SK-N-MC (cell line): ENCODE measurements around the gene NXN.
"Not testable (repeated sequence)": the region's sequence is repeated elsewhere in the genome, so short reads cannot be mapped to it uniquely, and the experiment has no call there.

Source experiments
- DNase-seq: peaks from one replicate; pipeline ENCODE4 v3.0.0-alpha.2; 2011; ENCODE audit warnings: low read depth, low spot score
- H3K27ac ChIP-seq: fragments of 200-600 bp; sonication (generic); 2 replicates; pipeline ENCODE4 v1.5.1; 2016; ENCODE audit warnings: mixed run types
- H3K36me3 ChIP-seq: fragments of 200-600 bp; sonication (generic); 2 replicates; pipeline ENCODE4 v1.6.1; 2017; ENCODE audit warnings: antibody characterized with exemption, low read length, mixed read lengths; ENCODE audit not compliant: insufficient read depth
- H3K4me3 ChIP-seq: fragments of 200-600 bp; sonication (generic); 2 replicates; pipeline ENCODE4 v1.5.1; 2016
- H3K9ac ChIP-seq: fragments of 200-600 bp; sonication (generic); 2 replicates; pipeline ENCODE4 v1.8.0; 2017; ENCODE audit warnings: mixed run types, mixed read lengths; ENCODE audit not compliant: insufficient read length
- H3K9me3 ChIP-seq: fragments of 200-600 bp; sonication (generic); 2 replicates; pipeline ENCODE4 v1.6.1; 2017; ENCODE audit warnings: low read depth, mild to moderate bottlenecking, antibody characterized with exemption, low read length, moderate library complexity, mixed read lengths
- EZH2 ChIP-seq: fragments of 200-600 bp; sonication (generic); IDR thresholded peaks from one replicate; pipeline ENCODE4 v1.6.1; 2017; ENCODE audit warnings: antibody characterized with exemption
- FOXP2 ChIP-seq: optimal IDR thresholded peaks from 2 replicates; pipeline ENCODE3; 2011; ENCODE audit warnings: mild to moderate bottlenecking, moderate library complexity; ENCODE audit not compliant: insufficient read depth; ENCODE audit errors: extremely low read length, control extremely low read depth
- POLR2AphosphoS5 ChIP-seq: IDR thresholded peaks from 2 replicates; pipeline ENCODE4 v1.6.1; 2012; ENCODE audit warnings: mild to moderate bottlenecking, low read depth, low read length, borderline replicate concordance

NXN gene

GRCh38 chr17:859061-859823, 120.3 kb downstream of the NXN start:
- Histone ChIP-seq H3K27ac (no peak overlapping the region), H3K9ac (no peak overlapping the region), H3K36me3 (no peaks in the 10 kb centered on the region), H3K4me3 (no peak overlapping the region), H3K9me3 (no peaks in the 10 kb centered on the region)
- DNase-seq: no peak
- TF ChIP-seq POLR2AphosphoS5 (no peak), FOXP2 (no peak), EZH2 (no peak)

GRCh38 chr17:856149-856548, 123.4 kb downstream of the NXN start:
- TF ChIP-seq POLR2AphosphoS5: no peak
- TF ChIP-seq EZH2: no peak
- TF ChIP-seq FOXP2: no peak
- Histone ChIP-seq H3K27ac (no peak overlapping the region), H3K9me3 (no peaks in the 10 kb centered on the region), H3K36me3 (no peaks in the 10 kb centered on the region), H3K9ac (no peak overlapping the region), H3K4me3 (no peak overlapping the region)
- no peak for DNase-seq

GRCh38 chr17:855569-855968, 124.0 kb downstream of the NXN start:
- no peak overlapping the region for H3K9ac ChIP-seq
- H3K9me3 ChIP-seq: no peaks in the 10 kb centered on the region
- no peaks in the 10 kb centered on the region for H3K36me3 ChIP-seq
- TF ChIP-seq EZH2 (no peak), FOXP2 (no peak), POLR2AphosphoS5 (no peak)
- H3K27ac ChIP-seq: no peak overlapping the region
- DNase-seq: no peak
- H3K4me3 ChIP-seq: no peak overlapping the region

- H3K4me3 ChIP-seq, DNase-seq, H3K9ac ChIP-seq, H3K36me3 ChIP-seq, H3K9me3 ChIP-seq, H3K27ac ChIP-seq: not testable (repeated sequence)
These were observed 126.7 kb downstream of the NXN start for GRCh38 chr17:852850-853249.

- Histone ChIP-seq H3K4me3 (no peak overlapping the region), H3K9me3 (no peaks in the 10 kb centered on the region), H3K9ac (no peak overlapping the region), H3K36me3 (no peaks in the 10 kb centered on the region), H3K27ac (no peak overlapping the region)
- no peak for DNase-seq
- TF ChIP-seq POLR2AphosphoS5: no peak
- TF ChIP-seq EZH2: no peak
- no peak for TF ChIP-seq FOXP2
These were observed 127.2 kb downstream of the NXN start for GRCh38 chr17:852349-852748.

DNA sequence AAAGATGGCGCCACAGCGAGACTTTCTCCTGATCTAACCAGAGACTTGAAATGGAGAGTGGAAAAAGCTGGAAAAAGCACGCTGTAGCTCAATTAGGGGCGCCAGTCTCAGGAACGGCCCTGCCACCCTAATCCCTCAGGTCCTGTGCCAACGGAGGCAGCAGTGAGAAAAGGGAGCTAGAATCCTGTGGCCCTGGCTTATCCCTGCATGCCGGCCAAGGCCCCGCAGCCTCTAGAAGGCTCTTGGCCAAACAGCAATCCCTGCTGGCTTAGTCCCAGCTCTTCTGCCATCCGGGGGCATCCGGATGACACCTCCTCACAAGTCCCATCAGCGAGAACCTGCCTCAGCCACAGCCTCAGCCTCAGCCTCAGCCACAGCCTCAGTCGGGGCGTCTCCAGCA, 127.7 kb downstream of the NXN start:
- Histone ChIP-seq H3K36me3 (no peaks in the 10 kb centered on the region), H3K9me3 (no peaks in the 10 kb centered on the region), H3K9ac (no peak overlapping the region), H3K4me3 (no peak overlapping the region), H3K27ac (no peak overlapping the region)
- no peak for DNase-seq
- TF ChIP-seq EZH2: no peak
- no peak for TF ChIP-seq POLR2AphosphoS5
- no peak for TF ChIP-seq FOXP2

DNA sequence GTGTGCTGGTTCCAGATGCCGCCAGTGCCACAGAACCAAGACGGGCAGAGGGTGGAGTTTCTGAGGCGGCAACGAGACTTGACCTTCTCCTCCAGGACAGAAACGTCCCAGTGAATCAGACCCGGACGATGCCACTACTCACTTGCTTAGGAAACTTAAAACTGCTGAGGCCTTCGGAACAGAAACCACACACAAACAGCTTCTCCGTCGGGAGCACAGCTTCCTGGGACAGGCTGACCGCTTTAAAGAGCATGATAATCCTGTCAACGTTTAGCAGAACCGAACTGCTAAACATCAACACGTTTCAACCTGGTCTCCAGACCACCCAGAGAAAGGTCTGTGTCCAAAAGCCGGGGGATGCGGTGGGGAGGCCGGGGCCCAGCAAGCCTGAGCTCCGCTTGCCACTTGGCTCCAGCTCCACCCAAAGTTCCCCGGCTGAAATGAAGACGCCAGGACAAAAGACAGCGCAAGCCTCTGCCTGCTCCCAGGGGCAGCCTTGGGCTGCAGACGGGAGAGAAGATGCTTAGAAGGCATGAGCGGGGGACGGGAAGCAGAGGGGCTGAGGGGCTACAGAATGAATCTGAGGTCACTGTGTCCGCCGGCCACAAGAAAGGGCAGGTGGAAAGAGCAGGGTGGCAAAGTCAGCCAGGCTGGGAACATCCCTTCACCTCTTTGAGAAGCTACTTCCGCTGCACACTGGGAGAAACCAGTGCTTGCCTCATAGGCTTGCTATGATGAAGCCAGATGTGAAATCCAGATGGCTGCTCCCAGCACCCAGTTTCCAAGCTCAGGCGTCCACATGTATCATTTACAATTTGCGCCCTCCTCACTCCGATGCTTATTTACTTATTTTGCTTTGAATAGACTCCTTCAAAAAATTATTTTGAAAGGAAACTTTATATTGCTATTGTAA, 128.5 kb downstream of the NXN start:
- H3K9me3 ChIP-seq: no peaks in the 10 kb centered on the region
- no peak overlapping the region for H3K9ac ChIP-seq
- no peak overlapping the region for H3K27ac ChIP-seq
- no peak for DNase-seq
- H3K4me3 ChIP-seq: no peak overlapping the region
- TF ChIP-seq EZH2 (no peak), FOXP2 (no peak), POLR2AphosphoS5 (no peak)
- H3K36me3 ChIP-seq: no peaks in the 10 kb centered on the region

DNA sequence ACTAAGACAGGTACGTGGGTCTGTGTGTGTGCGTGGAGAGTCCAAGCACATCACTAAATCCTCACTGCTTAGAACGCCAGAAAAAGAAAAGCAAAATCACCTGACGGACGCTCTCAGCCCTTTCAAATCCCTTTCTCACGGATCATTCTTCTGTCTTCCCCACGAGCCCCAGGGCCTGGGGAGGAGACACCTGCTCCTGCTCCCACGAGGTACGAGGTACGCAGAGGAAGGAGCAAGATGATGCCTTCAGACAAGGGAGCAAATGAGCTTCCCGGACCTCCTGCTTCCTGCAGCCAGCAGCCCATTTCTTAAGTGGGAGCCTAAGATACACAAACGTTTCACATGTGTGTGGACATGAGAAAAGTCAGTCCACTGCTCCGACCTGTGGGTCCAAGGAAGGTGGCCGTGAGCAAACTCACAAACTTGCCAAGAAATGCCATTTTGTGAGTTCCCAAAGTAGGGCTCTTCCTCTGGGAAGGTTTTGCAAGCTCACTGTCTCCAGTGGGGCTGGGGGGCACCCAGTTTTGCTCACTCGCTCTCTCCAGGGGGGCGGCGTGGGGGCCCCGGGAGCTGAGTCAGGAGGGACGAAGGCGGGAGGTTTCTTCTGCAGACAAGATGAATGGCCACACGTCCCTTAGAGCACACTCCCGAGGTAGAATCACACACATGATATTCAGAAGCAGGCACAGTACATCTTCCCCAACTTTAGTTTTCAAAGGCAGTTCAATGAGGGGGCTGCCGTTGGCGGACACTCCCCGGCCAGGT, 129.3 kb downstream of the NXN start:
- no peaks in the 10 kb centered on the region for H3K9me3 ChIP-seq
- H3K27ac ChIP-seq: no peak overlapping the region
- H3K36me3 ChIP-seq: no peaks in the 10 kb centered on the region
- DNase-seq: no peak
- H3K9ac ChIP-seq: no peak overlapping the region
- H3K4me3 ChIP-seq: no peak overlapping the region
- TF ChIP-seq FOXP2 (no peak), EZH2 (no peak), POLR2AphosphoS5 (no peak)
